Omental fat pad (tissue), 4 donors: ENCODE results near the gene PLAC8L1. TPM values are rescaled to one million over a fixed set of nuclear protein-coding genes. Genes with fewer than 3 reads are reported as not detected.

Source experiments
- ATAC-seq: fragments of 150-250 bp; one replicate; pipeline ENCODE4 v1.9.1; 2016; ENCODE audit warnings: mild to moderate bottlenecking, moderate library complexity; ENCODE audit not compliant: low FRiP score
- DNase-seq: peaks from one replicate; pipeline ENCODE4 v3.0.0-alpha.2; 2019; ENCODE audit warnings: low spot score
- CTCF ChIP-seq, 3 donors: fragments of 450-650 bp; IDR thresholded peaks; one replicate each; pipeline ENCODE4 v1.5.1; 2016 to 2017; ENCODE audit warnings: antibody characterized with exemption in 3 of 3, mild to moderate bottlenecking in 3 of 3, moderate library complexity in 2 of 3
- total RNA-seq, 4 donors: library from RNA; depleted of rRNA; stranded (reverse); fragments of >200 nt; gene quantifications; one replicate each; pipeline ENCODE4 v1.1.0, GENCODE V29; 2016

Gene PLAC8L1
- total RNA-seq, 4 donors from 2014 or later: not detected

DNA sequence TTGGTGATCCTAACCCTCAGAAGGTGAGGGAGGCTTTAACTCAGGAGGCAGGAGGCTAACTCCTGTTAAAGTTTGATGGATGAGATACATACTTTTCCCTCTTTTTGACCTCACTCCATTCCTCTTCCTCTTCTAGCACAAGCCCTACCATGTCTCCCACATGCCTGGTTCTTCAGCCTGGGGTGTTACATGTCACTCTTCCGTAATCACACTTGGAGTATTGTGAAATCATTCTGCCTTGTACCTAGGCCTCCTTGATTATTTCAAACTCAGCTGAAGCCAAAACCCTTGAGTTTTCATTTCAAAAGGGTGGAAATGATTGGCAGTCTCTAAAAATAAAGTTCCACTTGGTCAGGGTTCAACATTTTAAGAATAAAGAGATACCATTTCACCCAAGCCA is 1.8 kb downstream of the PLAC8L1 start:
- no peak for TF ChIP-seq CTCF (IDR thresholded peaks at IDR 0.05)
- no peak for DNase-seq
- no peak for ATAC-seq

DNA sequence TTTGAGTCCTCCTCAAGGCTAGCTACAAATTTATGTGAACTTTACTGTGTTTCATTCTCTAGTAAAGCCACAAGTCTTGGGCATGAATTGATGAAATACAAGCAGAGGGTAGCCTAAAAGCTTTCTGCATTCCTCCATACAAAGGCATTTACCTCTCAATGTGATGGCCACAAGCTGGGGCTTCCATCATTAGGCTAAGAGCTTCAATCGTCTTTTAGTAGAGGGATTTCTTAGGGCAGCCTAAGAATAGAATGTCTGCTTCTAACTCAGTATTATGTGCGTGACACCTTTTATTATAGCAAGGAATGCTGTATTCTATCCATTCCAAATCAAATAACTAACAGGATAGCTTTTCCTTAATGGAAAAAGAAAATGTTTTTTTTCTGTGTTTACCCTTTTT is 3.7 kb downstream of the PLAC8L1 start:
- no peak for DNase-seq
- no peak for TF ChIP-seq CTCF (IDR thresholded peaks at IDR 0.05)
- ATAC-seq: no peak

DNA sequence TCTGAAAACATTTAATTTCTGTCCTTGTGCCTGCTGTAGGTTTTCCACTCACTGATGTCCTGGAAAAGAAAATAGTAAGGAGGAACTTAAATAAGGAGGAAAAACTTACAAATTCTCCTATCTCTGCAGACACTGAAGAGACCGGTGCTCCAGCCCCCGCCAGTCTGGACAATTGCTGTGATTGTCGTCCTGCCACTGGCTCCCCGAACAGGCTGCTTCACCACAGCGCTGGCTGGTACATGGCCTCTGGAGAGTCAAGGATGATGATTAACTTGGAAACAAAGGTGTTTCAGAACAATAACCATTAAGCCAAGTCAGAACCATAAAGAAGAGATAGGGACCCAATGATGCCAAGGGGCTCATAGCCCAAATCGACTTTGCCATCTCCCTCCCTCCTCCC is 7.3 kb downstream of the PLAC8L1 start:
- DNase-seq (no peak), ATAC-seq (no peak)
- TF ChIP-seq CTCF (IDR thresholded peaks at IDR 0.05): no peak

- DNase-seq (no peak), ATAC-seq (no peak)
- no peak for TF ChIP-seq CTCF (IDR thresholded peaks at IDR 0.05)
Measured at GRCh38 chr5:146091881-146092280, 13.5 kb downstream of the PLAC8L1 start.

- ATAC-seq (no peak), DNase-seq (no peak)
- no peak for TF ChIP-seq CTCF (IDR thresholded peaks at IDR 0.05)
Measured at GRCh38 chr5:146089287-146089686, 16.1 kb downstream of the PLAC8L1 start.

DNA sequence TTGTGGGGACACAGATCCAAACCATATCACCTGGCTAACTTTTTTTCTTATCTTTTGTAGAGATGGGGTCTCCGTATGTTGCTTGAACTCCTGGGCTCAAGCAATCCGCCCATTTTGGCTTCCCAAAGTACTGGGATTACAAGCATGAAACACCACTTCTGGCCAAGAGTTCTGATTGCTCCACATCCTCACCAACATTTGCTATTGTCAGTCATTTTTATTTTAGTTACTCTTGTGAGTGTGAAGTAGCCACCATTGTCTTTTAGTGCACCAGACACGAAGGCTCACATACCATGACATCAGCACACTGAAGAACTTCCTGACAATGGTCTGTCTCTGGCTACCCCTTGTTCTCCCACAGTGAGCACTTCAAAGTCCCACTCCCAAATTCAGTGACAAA is 17.3 kb downstream of the PLAC8L1 start:
- TF ChIP-seq CTCF (IDR thresholded peaks at IDR 0.05): no peak
- DNase-seq: no peak
- no peak for ATAC-seq

DNA sequence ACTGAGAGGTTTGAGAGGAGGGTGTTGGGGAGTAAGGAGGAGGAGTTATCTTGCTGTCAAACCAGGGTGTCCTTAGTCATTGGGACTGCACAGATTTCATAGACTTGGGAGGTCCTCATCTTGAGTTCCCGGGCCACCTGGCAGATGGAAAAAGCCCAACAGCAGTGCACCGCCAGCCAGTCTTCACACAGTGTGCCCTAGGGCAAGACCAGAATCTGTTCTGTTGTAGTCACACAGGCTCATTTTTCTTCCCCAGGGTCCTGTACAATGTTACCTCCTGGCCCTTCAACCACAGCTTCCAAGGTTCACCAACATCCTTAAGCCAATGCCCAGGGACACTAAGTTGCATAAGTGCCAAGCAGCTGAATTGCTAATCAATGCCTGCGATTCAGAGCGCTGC is 21.0 kb downstream of the PLAC8L1 start:
- TF ChIP-seq CTCF (IDR thresholded peaks at IDR 0.05): no peak
- no peak for DNase-seq
- ATAC-seq: no peak
